DOHH2 (cell line): Measurements from ENCODE around the gene COL18A1.

Experiments used
- EZH2phosphoT487 ChIP-seq: fragments of 200-600 bp; sonication (generic); IDR thresholded peaks from 2 replicates; pipeline ENCODE4 v1.6.1; 2017; ENCODE audit warnings: borderline replicate concordance, mild to moderate bottlenecking, antibody characterized with exemption, low read length, moderate library complexity, mixed read lengths
- TF ChIP-seq, protein P1 (sequence below): fragments of 200-600 bp; sonication (generic); IDR thresholded peaks from one replicate; pipeline ENCODE4 v1.5.1; 2014; ENCODE audit warnings: antibody characterized with exemption, mild to moderate bottlenecking, low read depth, low read length; ENCODE audit not compliant: poor library complexity, severe bottlenecking

DNA sequence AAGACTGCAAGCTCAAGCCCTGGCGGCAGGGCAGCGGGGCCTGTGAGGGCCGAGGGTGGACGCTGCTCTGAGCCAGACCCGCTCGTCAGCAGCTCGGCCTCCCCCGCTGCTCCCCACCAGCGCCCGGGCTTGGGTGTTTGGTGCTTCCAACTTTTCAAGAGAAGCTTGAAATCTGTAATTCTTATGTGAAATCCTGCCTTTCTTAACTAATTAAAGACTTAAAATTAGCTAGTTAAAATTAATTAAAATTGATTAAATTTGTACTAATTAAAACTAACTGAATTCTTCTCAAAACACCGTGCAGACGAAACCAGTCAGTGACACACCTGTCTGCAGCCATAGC, 151.3 kb downstream of the COL18A1 start:
- TF ChIP-seq, protein P1, sequence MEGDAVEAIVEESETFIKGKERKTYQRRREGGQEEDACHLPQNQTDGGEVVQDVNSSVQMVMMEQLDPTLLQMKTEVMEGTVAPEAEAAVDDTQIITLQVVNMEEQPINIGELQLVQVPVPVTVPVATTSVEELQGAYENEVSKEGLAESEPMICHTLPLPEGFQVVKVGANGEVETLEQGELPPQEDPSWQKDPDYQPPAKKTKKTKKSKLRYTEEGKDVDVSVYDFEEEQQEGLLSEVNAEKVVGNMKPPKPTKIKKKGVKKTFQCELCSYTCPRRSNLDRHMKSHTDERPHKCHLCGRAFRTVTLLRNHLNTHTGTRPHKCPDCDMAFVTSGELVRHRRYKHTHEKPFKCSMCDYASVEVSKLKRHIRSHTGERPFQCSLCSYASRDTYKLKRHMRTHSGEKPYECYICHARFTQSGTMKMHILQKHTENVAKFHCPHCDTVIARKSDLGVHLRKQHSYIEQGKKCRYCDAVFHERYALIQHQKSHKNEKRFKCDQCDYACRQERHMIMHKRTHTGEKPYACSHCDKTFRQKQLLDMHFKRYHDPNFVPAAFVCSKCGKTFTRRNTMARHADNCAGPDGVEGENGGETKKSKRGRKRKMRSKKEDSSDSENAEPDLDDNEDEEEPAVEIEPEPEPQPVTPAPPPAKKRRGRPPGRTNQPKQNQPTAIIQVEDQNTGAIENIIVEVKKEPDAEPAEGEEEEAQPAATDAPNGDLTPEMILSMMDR = no peak
- no peak for TF ChIP-seq EZH2phosphoT487
